H1 (cell line): ENCODE data around the gene LGR4. TPM values are rescaled to one million over a fixed set of nuclear protein-coding genes. Genes with fewer than 3 reads are reported as not detected.

Experiments
- CTCF ChIA-PET: fragments of 300-600 bp; sonication (Branson Sonifier 250); formaldehyde crosslinking; loops from one replicate; lab custom pipeline; 2021; ENCODE audit not compliant: partially characterized antibody; lab: Charles Lee
- POLR2A ChIA-PET: fragments of 300-600 bp; sonication (Branson Sonifier 250); formaldehyde crosslinking; loops from one replicate; lab custom pipeline; 2021; ENCODE audit warnings: inconsistent platforms; ENCODE audit not compliant: partially characterized antibody; lab: Charles Lee
- DNase-seq, 2 experiments: peaks; one replicate each; pipeline versions ENCODE4 v3.0.0 to v3.0.0-alpha.2; 2010 to 2022; ENCODE audit warnings: low spot score in 2 of 2, low read depth in 1 of 2, mixed read lengths in 1 of 2
- FAIRE-seq: peaks from 2 replicates; lab custom pipeline; 2011; peaks lifted over from hg19 to GRCh38; lab: Jason Lieb, UNC
- H2AFZ ChIP-seq: 2 replicates; pipeline ENCODE4 v1.8.1; 2012; ENCODE audit warnings: low read length, inconsistent platforms
- H2AK5ac ChIP-seq: 2 replicates; pipeline ENCODE4 v1.6.1; 2013; ENCODE audit warnings: low read depth, low read length
- H2BK120ac ChIP-seq: replicated peaks from 2 replicates; pipeline ENCODE3; 2013; ENCODE audit warnings: low read depth, low read length, inconsistent platforms
- H2BK12ac ChIP-seq: 2 replicates; pipeline ENCODE4 v1.6.1; 2013; ENCODE audit warnings: low read depth, low read length
- H2BK15ac ChIP-seq: 2 replicates; pipeline ENCODE4 v1.6.1; 2013; ENCODE audit warnings: low read length
- H2BK20ac ChIP-seq: 2 replicates; pipeline ENCODE4 v1.6.1; 2013; ENCODE audit warnings: low read length
- H2BK5ac ChIP-seq: 2 replicates; pipeline ENCODE4 v1.6.1; 2013; ENCODE audit warnings: low read depth, low read length
- H3K14ac ChIP-seq: 2 replicates; pipeline ENCODE4 v1.6.1; 2013; ENCODE audit warnings: inconsistent platforms; ENCODE audit not compliant: insufficient read length
- H3K18ac ChIP-seq: 2 replicates; pipeline ENCODE4 v1.6.1; 2013; ENCODE audit warnings: low read length; ENCODE audit errors: extremely low read depth
- H3K23ac ChIP-seq: 2 replicates; pipeline ENCODE4 v1.6.1; 2013; ENCODE audit warnings: inconsistent platforms; ENCODE audit not compliant: insufficient read length
- H3K23me2 ChIP-seq: 2 replicates; pipeline ENCODE4 v1.6.1; 2013; ENCODE audit warnings: low read depth, low read length
- H3K27ac ChIP-seq: 2 replicates; pipeline ENCODE4 v1.6.1; 2011; ENCODE audit warnings: low read depth, low read length, inconsistent platforms
- H3K27me3 ChIP-seq, 4 experiments: replicated peaks in 1 of 4; 1 replicate in 1 of 4; 2 replicates in 3 of 4; pipeline versions ENCODE4 v1.6.1 to v1.8.1; 2011 to 2013; ENCODE audit warnings: low read length in 3 of 4, mild to moderate bottlenecking in 3 of 4, inconsistent platforms in 2 of 4, mixed read lengths in 2 of 4, moderate library complexity in 1 of 4; ENCODE audit not compliant: control insufficient read depth in 3 of 4, insufficient read depth in 3 of 4; ENCODE audit errors: extremely low read depth in 1 of 4
- H3K36me3 ChIP-seq, 4 experiments: 2 replicates each; pipeline versions ENCODE4 v1.6.1 to v1.8.1; 2011 to 2013; ENCODE audit warnings: mild to moderate bottlenecking in 4 of 4, low read length in 3 of 4, moderate library complexity in 2 of 4, control low read depth in 1 of 4, inconsistent platforms in 1 of 4; ENCODE audit not compliant: insufficient read depth in 4 of 4, control insufficient read depth in 2 of 4
- H3K4ac ChIP-seq: replicated peaks from 2 replicates; pipeline ENCODE3; 2013; ENCODE audit warnings: low read length, low read depth, mixed read lengths, inconsistent platforms; ENCODE audit not compliant: insufficient read length
- H3K4me1 ChIP-seq, 4 experiments: replicated peaks in 1 of 4; 1 replicate in 1 of 4; 2 replicates in 3 of 4; pipeline versions ENCODE4 v1.6.1 to v1.8.1; 2011 to 2013; ENCODE audit warnings: low read length in 3 of 4, inconsistent platforms in 2 of 4, mixed read lengths in 1 of 4; ENCODE audit not compliant: insufficient read depth in 4 of 4, control insufficient read depth in 3 of 4
- H3K4me2 ChIP-seq, 2 experiments: 2 replicates each; pipeline versions ENCODE4 v1.6.1 to v1.8.1; 2011 to 2013; ENCODE audit warnings: low read depth in 2 of 2, low read length in 2 of 2, control low read depth in 1 of 2, inconsistent platforms in 1 of 2, mild to moderate bottlenecking in 1 of 2; ENCODE audit not compliant: insufficient read depth in 1 of 2
- H3K4me3 ChIP-seq, 4 experiments: fragments of 200-600, 300-600 bp in 1 of 4; sonication (generic), shearing (Covaris generic), sonication (Bioruptor Twin) in 1 of 4; 2 replicates each; pipeline versions ENCODE4 v1.5.1 to v1.8.1; 2011 to 2016; ENCODE audit warnings: low read length in 4 of 4, low read depth in 3 of 4, control low read depth in 2 of 4, inconsistent platforms in 2 of 4, mild to moderate bottlenecking in 2 of 4, mixed read lengths in 1 of 4, moderate library complexity in 1 of 4; ENCODE audit not compliant: insufficient read depth in 2 of 4; ENCODE audit errors: extremely low read depth in 1 of 4
- H3K56ac ChIP-seq: replicated peaks from 2 replicates; pipeline ENCODE3; 2013; ENCODE audit warnings: low read depth, mild to moderate bottlenecking, mixed read lengths, low read length, inconsistent platforms; ENCODE audit not compliant: insufficient read length
- H3K79me1 ChIP-seq: 2 replicates; pipeline ENCODE4 v1.6.1; 2013; ENCODE audit warnings: low read depth, low read length, control low read depth
- H3K79me2 ChIP-seq, 2 experiments: 2 replicates each; pipeline versions ENCODE4 v1.6.1 to v1.8.1; 2012 to 2013; ENCODE audit warnings: low read length in 2 of 2, mild to moderate bottlenecking in 2 of 2, inconsistent platforms in 1 of 2; ENCODE audit not compliant: insufficient read depth in 2 of 2, control insufficient read depth in 1 of 2
- H3K9ac ChIP-seq, 4 experiments: replicated peaks in 1 of 4; 1 replicate in 1 of 4; 2 replicates in 3 of 4; pipeline versions ENCODE4 v1.6.1 to v1.8.1; 2011 to 2013; ENCODE audit warnings: low read depth in 3 of 4, low read length in 3 of 4, control low read depth in 2 of 4, mild to moderate bottlenecking in 2 of 4, moderate library complexity in 2 of 4, inconsistent platforms in 1 of 4; ENCODE audit errors: extremely low read depth in 1 of 4
- H3K9me3 ChIP-seq, 2 experiments: 2 replicates each; pipeline versions ENCODE4 v1.6.1 to v1.8.1; 2012 to 2013; ENCODE audit warnings: mild to moderate bottlenecking in 2 of 2, moderate library complexity in 2 of 2, control low read depth in 1 of 2, inconsistent platforms in 1 of 2, low read depth in 1 of 2, low read length in 1 of 2, mixed read lengths in 1 of 2; ENCODE audit not compliant: insufficient read depth in 2 of 2
- H4K20me1 ChIP-seq, 2 experiments: replicated peaks in 1 of 2; 2 replicates each; pipeline versions ENCODE3 to v1.8.1; 2011 to 2013; ENCODE audit warnings: inconsistent platforms in 2 of 2, low read length in 2 of 2, mild to moderate bottlenecking in 1 of 2; ENCODE audit not compliant: insufficient read depth in 2 of 2, control insufficient read depth in 1 of 2
- H4K5ac ChIP-seq: 2 replicates; pipeline ENCODE4 v1.6.1; 2013; ENCODE audit warnings: low read length, low read depth, mixed read lengths, inconsistent platforms; ENCODE audit not compliant: insufficient read length
- H4K8ac ChIP-seq: 2 replicates; pipeline ENCODE4 v1.8.0; 2013; ENCODE audit warnings: mild to moderate bottlenecking, moderate library complexity, low read length, inconsistent platforms; ENCODE audit not compliant: insufficient read depth; ENCODE audit errors: extremely low read depth
- H4K91ac ChIP-seq: replicated peaks from 2 replicates; pipeline ENCODE3; 2013; ENCODE audit warnings: low read length, mixed read lengths, inconsistent platforms; ENCODE audit not compliant: insufficient read length
- CTBP2 ChIP-seq: IDR thresholded peaks from 2 replicates; pipeline ENCODE4 v1.7.0; 2011; ENCODE audit warnings: borderline replicate concordance, mild to moderate bottlenecking, moderate library complexity, mixed read lengths, low read length; ENCODE audit not compliant: insufficient read depth, insufficient read length
- SAP30 ChIP-seq: fragments of 300-600 bp; sonication (generic); IDR thresholded peaks from 2 replicates; pipeline ENCODE4 v1.7.1; 2012; ENCODE audit warnings: low read length, moderate library complexity, mild to moderate bottlenecking, inconsistent platforms; ENCODE audit not compliant: insufficient read depth, insufficient replicate concordance
- SRF ChIP-seq: IDR thresholded peaks from 2 replicates; pipeline ENCODE4 v1.6.1; 2011; ENCODE audit warnings: mild to moderate bottlenecking, low read depth, low read length, moderate library complexity
- polyA plus RNA-seq, 7 experiments: library from polyadenylated mRNA; depleted of rRNA in 3 of 7; stranded (reverse) in 5 of 7; unstranded in 2 of 7; fragments of >200 nt in 5 of 7; fragments of 200-250 nt in 2 of 7; gene quantifications; 1 replicate in 5 of 7; 2 replicates in 1 of 7; 4 replicates in 1 of 7; pipeline versions ENCODE4 v1.2.1 to v1.2.3, GENCODE V29; 2011 to 2013; ENCODE audit warnings: missing spikeins in 2 of 7, mixed read lengths in 2 of 7
- total RNA-seq: library from RNA; stranded (reverse); fragmentation: NEBNext Ultra II Directional; extraction: Animal tissue kit (Norgen Biotek cat#: 25700); gene quantifications from 2 replicates; pipeline ENCODE4 v1.2.1, GENCODE V29; 2021

LGR4 gene
- total and polyA plus RNA-seq, 2 of the 8 experiments (the other 6 are each of a cell fraction or from before 2014, with no cell fraction given): 26.6 to 61.7 TPM

- Histone ChIP-seq H3K23ac (no peak overlapping the region), H3K79me1 (peaks cover 8% of the 10 kb centered on the region; the same call in 1 of the 2 replicates), H3K9me3 (no peaks in the 10 kb centered on the region), H4K91ac (no peak overlapping the region), H4K5ac (no peak overlapping the region), H4K8ac (no peak overlapping the region), H2BK5ac (no peak overlapping the region), H3K14ac (no peak overlapping the region), H2BK15ac (no peak overlapping the region), H3K27me3 (no peaks in the 10 kb centered on the region), H3K9ac (no peak overlapping the region), H3K36me3 (peaks cover 6 to 43% (median 17%) of the 10 kb centered on the region in 4 experiments; a peak in 7 of 8 replicates), H3K56ac (no peak overlapping the region), H3K23me2 (peaks cover 4% of the 10 kb centered on the region; the same call in 1 of the 2 replicates), H2BK20ac (no peak overlapping the region), H2BK12ac (no peak overlapping the region), H3K4me1 (peaks cover 2 to 3% (median 2%) of the 10 kb centered on the region in 4 experiments; a peak in 5 of 7 replicates), H4K20me1 (peaks cover 0 to 5% of the 10 kb centered on the region in 2 experiments), H2BK120ac (no peak overlapping the region), H3K4ac (no peak overlapping the region), H3K27ac (no peak overlapping the region), H3K4me3 (no peak overlapping the region), H2AFZ (no peak overlapping the region), H3K4me2 (no peak overlapping the region), H2AK5ac (no peak overlapping the region), H3K18ac (no peak overlapping the region), H3K79me2 (peaks cover 3 to 50% of the 10 kb centered on the region in 2 experiments)
- FAIRE-seq: no peak
- TF ChIP-seq SAP30 (no peak), CTBP2 (no peak), SRF (no peak)
- CTCF ChIA-PET: interaction anchor here (1.2 to 6.4 kb wide), 3 partner anchors 16 to 205 kb away, joined by 3 to 86 read pairs (median 5); no protein-coding TSS in a partner anchor
- DNase-seq: no peak
- POLR2A ChIA-PET: interaction anchor here (1.3 to 1.4 kb wide), 2 partner anchors 28 to 125 kb away, joined by 3 read pairs; partner anchors contain the start of gene LGR4
These were observed 28.5 kb upstream of the LGR4 start for GRCh38 chr11:27501100-27501499.
